ENCODE measurements around the gene SUCLG1. TPM values are rescaled to one million over a fixed set of nuclear protein-coding genes. Genes with fewer than 3 reads are reported as not detected.

The SUCLG1 gene
- total and polyA plus RNA-seq, 5 experiments from 2014 or later: 44.0 to 93.7 (median 89.7) TPM

GRCh38 chr2:84459944-84460429 is 907 bp upstream of the SUCLG1 start:
- peak overlapping the region; percentile 53 to 99 (median 99) for H3K27ac Mint-ChIP-seq
- ATAC-seq (no peak), DNase-seq (no peak)
- H3K4me3 Mint-ChIP-seq: peak overlapping the region; percentile 88 to 100 (median 95)
- no peaks in the 10 kb centered on the region for H3K27me3 Mint-ChIP-seq
- H3K36me3 Mint-ChIP-seq: peaks cover 2 to 3% (median 2%) of the 10 kb centered on the region in 3 donors
- POLR2A ChIA-PET: interaction anchor here (0.8 to 1.4 kb wide), 2 partner anchors 9 to 510 kb away, joined by 3 to 7 read pairs; no protein-coding TSS in a partner anchor
- H3K4me1 Mint-ChIP-seq: peaks cover 27 to 46% (median 44%) of the 10 kb centered on the region in 4 donors
- H3K9me3 Mint-ChIP-seq: peaks cover 0 to 3% (median 0%) of the 10 kb centered on the region in 9 donors

GRCh38 chr2:84458551-84459017 is 496 bp downstream of the SUCLG1 start:
- no peaks in the 10 kb centered on the region for H3K27me3 Mint-ChIP-seq
- peaks cover 0 to 10% (median 0%) of the 10 kb centered on the region in 3 donors for H3K36me3 Mint-ChIP-seq
- peak overlapping the region; percentile 95 to 99 (median 99) for H3K27ac Mint-ChIP-seq
- peak; percentile 17 to 20 for ATAC-seq
- no peaks in the 10 kb centered on the region for H3K9me3 Mint-ChIP-seq
- peak in 4 of 10 donors; percentile 1 to 64 (median 13) for DNase-seq
- POLR2A ChIA-PET: interaction anchor here (0.7 to 1.5 kb wide), 5 partner anchors 8 to 869 kb away, joined by 3 to 7 read pairs (median 4); partner anchors contain the start of gene TGOLN2
- peaks cover 28 to 54% (median 53%) of the 10 kb centered on the region in 4 donors for H3K4me1 Mint-ChIP-seq
- H3K4me3 Mint-ChIP-seq: peak overlapping the region; percentile 88 to 100 (median 95)

- H3K9me3 Mint-ChIP-seq: no peaks in the 10 kb centered on the region
- H3K4me3 Mint-ChIP-seq: peak overlapping the region; percentile 88 to 100 (median 95)
- POLR2A ChIA-PET: interaction anchor here (1.2 kb wide), 1 partner anchor 10 kb away, joined by 3 read pairs; no protein-coding TSS in a partner anchor
- H3K36me3 Mint-ChIP-seq: peaks cover 0 to 13% (median 0%) of the 10 kb centered on the region in 3 donors
- H3K27ac Mint-ChIP-seq: peak overlapping the region in 9 of 10 donors; percentile 1 to 99 (median 72)
- no peak for DNase-seq
- ATAC-seq: no peak
- no peaks in the 10 kb centered on the region for H3K27me3 Mint-ChIP-seq
- H3K4me1 Mint-ChIP-seq: peaks cover 28 to 59% (median 58%) of the 10 kb centered on the region in 4 donors
Observed at GRCh38 chr2:84457686-84458085, 1.4 kb downstream of the SUCLG1 start.

- ATAC-seq (no peak), DNase-seq (no peak)
- Mint-ChIP-seq H3K27me3 (no peaks in the 10 kb centered on the region), H3K4me3 (peak overlapping the region in 4 of 10 donors; percentile 4 to 65 (median 52)), H3K9me3 (no peaks in the 10 kb centered on the region), H3K4me1 (peaks cover 36 to 74% (median 71%) of the 10 kb centered on the region in 4 donors), H3K27ac (peak overlapping the region in 4 of 10 donors; percentile 38 to 78 (median 54)), H3K36me3 (peaks cover 0 to 13% (median 0%) of the 10 kb centered on the region in 3 donors)
- POLR2A ChIA-PET: no interaction called here
Observed at GRCh38 chr2:84456156-84456555, 2.9 kb downstream of the SUCLG1 start.

- H3K9me3 Mint-ChIP-seq: no peaks in the 10 kb centered on the region
- DNase-seq (no peak), ATAC-seq (no peak)
- H3K4me1 Mint-ChIP-seq: peaks cover 42 to 81% (median 78%) of the 10 kb centered on the region in 4 donors
- no peak overlapping the region for H3K27ac Mint-ChIP-seq
- H3K27me3 Mint-ChIP-seq: no peaks in the 10 kb centered on the region
- POLR2A ChIA-PET: no interaction called here
- peak overlapping the region in 1 of 10 donors; percentile 5 for H3K4me3 Mint-ChIP-seq
- peaks cover 0 to 16% (median 0%) of the 10 kb centered on the region in 3 donors for H3K36me3 Mint-ChIP-seq
Observed at GRCh38 chr2:84454581-84454980, 4.5 kb downstream of the SUCLG1 start.

- Mint-ChIP-seq H3K27ac (peak overlapping the region in 1 of 10 donors; percentile 70), H3K4me1 (peaks cover 33 to 68% (median 63%) of the 10 kb centered on the region in 4 donors), H3K4me3 (no peak overlapping the region), H3K27me3 (no peaks in the 10 kb centered on the region), H3K36me3 (peaks cover 0 to 32% (median 5%) of the 10 kb centered on the region in 3 donors), H3K9me3 (no peaks in the 10 kb centered on the region)
- DNase-seq: no peak
- ATAC-seq: no peak
- POLR2A ChIA-PET: no interaction called here
Observed at GRCh38 chr2:84452624-84453023, 6.5 kb downstream of the SUCLG1 start.

- peak overlapping the region in 1 of 10 donors; percentile 7 for H3K4me3 Mint-ChIP-seq
Observed at GRCh38 chr2:84451579-84451978, 7.5 kb downstream of the SUCLG1 start.

GRCh38 chr2:84450288-84451227 is 8.5 kb downstream of the SUCLG1 start:
- peak overlapping the region in 5 of 10 donors; percentile 7 to 47 (median 22) for H3K4me3 Mint-ChIP-seq
- DNase-seq (no peak), ATAC-seq (no peak)
- H3K36me3 Mint-ChIP-seq: peaks cover 0 to 50% (median 9%) of the 10 kb centered on the region in 3 donors
- POLR2A ChIA-PET: interaction anchor here (0.6 to 1.4 kb wide), 2 partner anchors 8 to 873 kb away, joined by 3 to 7 read pairs; partner anchors contain the start of gene SUCLG1
- H3K4me1 Mint-ChIP-seq: peaks cover 27 to 55% (median 45%) of the 10 kb centered on the region in 4 donors
- peak overlapping the region in 5 of 10 donors; percentile 9 to 71 (median 36) for H3K27ac Mint-ChIP-seq
- no peaks in the 10 kb centered on the region for H3K27me3 Mint-ChIP-seq
- no peaks in the 10 kb centered on the region for H3K9me3 Mint-ChIP-seq

More at GRCh38 chr2:84451579-84451978, 7.5 kb downstream of the SUCLG1 start:
- Mint-ChIP-seq H3K4me1 (peaks cover 27 to 59% (median 54%) of the 10 kb centered on the region in 4 donors), H3K27me3 (no peaks in the 10 kb centered on the region), H3K36me3 (peaks cover 0 to 40% (median 5%) of the 10 kb centered on the region in 3 donors), H3K9me3 (no peaks in the 10 kb centered on the region), H3K27ac (peak overlapping the region in 3 of 10 donors; percentile 24 to 61 (median 52))
- no peak for DNase-seq
- ATAC-seq: no peak
- POLR2A ChIA-PET: no interaction called here

- ATAC-seq (no peak), DNase-seq (no peak)
- POLR2A ChIA-PET: interaction anchor here (1.4 kb wide), 1 partner anchor 9 kb away, joined by 7 read pairs; the partner anchor contains the start of gene SUCLG1
- H3K27me3 Mint-ChIP-seq: no peaks in the 10 kb centered on the region
- H3K27ac Mint-ChIP-seq: no peak overlapping the region
- H3K36me3 Mint-ChIP-seq: peaks cover 0 to 56% (median 9%) of the 10 kb centered on the region in 3 donors
- no peaks in the 10 kb centered on the region for H3K9me3 Mint-ChIP-seq
- peaks cover 28 to 53% (median 42%) of the 10 kb centered on the region in 4 donors for H3K4me1 Mint-ChIP-seq
- no peak overlapping the region for H3K4me3 Mint-ChIP-seq
Observed at GRCh38 chr2:84449711-84450110, 9.4 kb downstream of the SUCLG1 start.

GRCh38 chr2:84449055-84449454 is 10.0 kb downstream of the SUCLG1 start:
- Mint-ChIP-seq H3K4me1 (peaks cover 23 to 47% (median 36%) of the 10 kb centered on the region in 4 donors), H3K9me3 (no peaks in the 10 kb centered on the region), H3K36me3 (peaks cover 0 to 57% (median 9%) of the 10 kb centered on the region in 3 donors)

GRCh38 chr2:84443477-84443876 is 15.6 kb downstream of the SUCLG1 start:
- no peak overlapping the region for H3K4me3 Mint-ChIP-seq
- H3K4me1 Mint-ChIP-seq: peaks cover 2 to 18% (median 10%) of the 10 kb centered on the region in 4 donors
- H3K9me3 Mint-ChIP-seq: no peaks in the 10 kb centered on the region
- POLR2A ChIA-PET: no interaction called here
- no peaks in the 10 kb centered on the region for H3K27me3 Mint-ChIP-seq
- DNase-seq: no peak
- H3K27ac Mint-ChIP-seq: peak overlapping the region in 5 of 10 donors; percentile 16 to 52 (median 38)
- peaks cover 10 to 93% (median 44%) of the 10 kb centered on the region in 3 donors for H3K36me3 Mint-ChIP-seq
- no peak for ATAC-seq

More at GRCh38 chr2:84449055-84449454, 10.0 kb downstream of the SUCLG1 start:
- Mint-ChIP-seq H3K4me3 (no peak overlapping the region), H3K27ac (no peak overlapping the region), H3K27me3 (no peaks in the 10 kb centered on the region)
- no peak for DNase-seq
- ATAC-seq: no peak
- POLR2A ChIA-PET: no interaction called here

- POLR2A ChIA-PET: no interaction called here
- H3K4me3 Mint-ChIP-seq: no peak overlapping the region
- no peak for ATAC-seq
Observed at GRCh38 chr2:84442888-84443287, 16.2 kb downstream of the SUCLG1 start.

More at GRCh38 chr2:84442888-84443287, 16.2 kb downstream of the SUCLG1 start:
- Mint-ChIP-seq H3K9me3 (no peaks in the 10 kb centered on the region), H3K36me3 (peaks cover 10 to 93% (median 46%) of the 10 kb centered on the region in 3 donors), H3K27ac (peak overlapping the region in 2 of 10 donors; percentile 16 to 38), H3K27me3 (no peaks in the 10 kb centered on the region), H3K4me1 (peaks cover under 1 to 17% (median 10%) of the 10 kb centered on the region in 4 donors)
- no peak for DNase-seq

Measured in naive thymus-derived CD8-positive, alpha-beta T cell (primary cell).